Liver (tissue), 3 donors: ENCODE measurements around the gene TEX9.

Source experiments
- EGR1 ChIP-seq, 2 donors: IDR thresholded peaks; 2 replicates each; pipeline ENCODE4 v1.6.1; 2016 to 2018; ENCODE audit warnings: antibody characterized with exemption in 2 of 2, low read depth in 2 of 2
- FOXA2 ChIP-seq: IDR thresholded peaks from 2 replicates; pipeline ENCODE4 v1.6.1; 2016; ENCODE audit warnings: antibody characterized with exemption
- GABPA ChIP-seq, 2 donors: IDR thresholded peaks in 1 of 2; conservative IDR thresholded peaks in 1 of 2; 2 replicates each; pipeline ENCODE4 v1.6.1; 2016; ENCODE audit warnings: antibody characterized with exemption in 2 of 2, mild to moderate bottlenecking in 1 of 2, moderate library complexity in 1 of 2
- HNF4G ChIP-seq: IDR thresholded peaks from 2 replicates; pipeline ENCODE4 v1.6.1; 2016; ENCODE audit warnings: antibody characterized with exemption
- JUND ChIP-seq, 2 donors: IDR thresholded peaks; 2 replicates each; pipeline ENCODE4 v1.6.1; 2016; ENCODE audit warnings: antibody characterized with exemption in 2 of 2
- NR2F2 ChIP-seq: IDR thresholded peaks from 2 replicates; pipeline ENCODE4 v1.6.1; 2016; ENCODE audit warnings: antibody characterized with exemption
- RAD21 ChIP-seq, 2 donors: IDR thresholded peaks; 2 replicates each; pipeline ENCODE4 v1.6.1; 2016; ENCODE audit warnings: antibody characterized with exemption in 2 of 2, mild to moderate bottlenecking in 2 of 2
- SP1 ChIP-seq: IDR thresholded peaks from 2 replicates; pipeline ENCODE4 v1.6.1; 2018; ENCODE audit warnings: antibody characterized with exemption, mild to moderate bottlenecking
- YY1 ChIP-seq: IDR thresholded peaks from 2 replicates; pipeline ENCODE4 v1.6.1; 2016; ENCODE audit warnings: antibody characterized with exemption, mild to moderate bottlenecking
- TF ChIP-seq, protein P1 (sequence below): fragments of 150-350 bp; IDR thresholded peaks from 2 replicates; pipeline ENCODE4 v1.5.1; 2017; ENCODE audit warnings: improper control_type of control experiment, low read depth, low read length; ENCODE audit not compliant: missing input control
- TF ChIP-seq, protein P2 (sequence below): IDR thresholded peaks from 2 replicates; pipeline ENCODE4 v1.6.1; 2016; ENCODE audit warnings: antibody characterized with exemption, mild to moderate bottlenecking
- TF ChIP-seq, protein P3 (sequence below): IDR thresholded peaks from 2 replicates; pipeline ENCODE4 v1.6.1; 2016; ENCODE audit warnings: antibody characterized with exemption
- TF ChIP-seq, protein P4 (sequence below): IDR thresholded peaks from 2 replicates; pipeline ENCODE4 v1.6.1; 2016; ENCODE audit warnings: antibody characterized with exemption
- TF ChIP-seq, protein P5 (sequence below): IDR thresholded peaks from 2 replicates; pipeline ENCODE4 v1.6.1; 2016; ENCODE audit warnings: antibody characterized with exemption
- donor health status: healthy.
- donor health status: healthy.

DNA sequence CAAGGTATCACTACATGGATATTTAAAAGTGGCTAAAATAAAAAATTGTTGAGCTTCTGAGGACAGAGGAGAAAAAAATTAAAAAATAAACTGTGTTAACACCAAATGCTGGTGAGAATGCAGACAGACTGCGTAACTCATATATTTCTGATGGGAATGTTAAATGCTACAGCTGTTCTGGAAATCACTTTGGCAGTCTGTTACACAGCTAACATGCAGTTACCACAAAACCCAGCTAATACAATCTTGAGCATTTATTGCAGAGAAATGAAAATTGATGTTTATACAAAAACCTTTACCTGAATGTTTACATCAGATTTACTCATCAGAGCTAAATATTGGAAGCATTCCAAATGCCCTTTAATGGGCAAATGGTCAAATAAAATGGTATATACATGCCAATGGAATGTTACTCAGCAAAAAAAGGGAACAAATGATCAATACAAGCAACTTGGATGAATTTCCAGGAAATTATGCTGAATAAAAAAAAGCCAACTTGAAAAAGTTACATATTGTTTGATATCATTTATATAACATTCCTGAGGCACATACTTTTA, 75.1 kb downstream of the TEX9 start:
- TF ChIP-seq EGR1 (IDR thresholded peaks at IDR 0.05; ENCODE audit: low read depth in 2 of 2): no peak
- TF ChIP-seq, protein P1, sequence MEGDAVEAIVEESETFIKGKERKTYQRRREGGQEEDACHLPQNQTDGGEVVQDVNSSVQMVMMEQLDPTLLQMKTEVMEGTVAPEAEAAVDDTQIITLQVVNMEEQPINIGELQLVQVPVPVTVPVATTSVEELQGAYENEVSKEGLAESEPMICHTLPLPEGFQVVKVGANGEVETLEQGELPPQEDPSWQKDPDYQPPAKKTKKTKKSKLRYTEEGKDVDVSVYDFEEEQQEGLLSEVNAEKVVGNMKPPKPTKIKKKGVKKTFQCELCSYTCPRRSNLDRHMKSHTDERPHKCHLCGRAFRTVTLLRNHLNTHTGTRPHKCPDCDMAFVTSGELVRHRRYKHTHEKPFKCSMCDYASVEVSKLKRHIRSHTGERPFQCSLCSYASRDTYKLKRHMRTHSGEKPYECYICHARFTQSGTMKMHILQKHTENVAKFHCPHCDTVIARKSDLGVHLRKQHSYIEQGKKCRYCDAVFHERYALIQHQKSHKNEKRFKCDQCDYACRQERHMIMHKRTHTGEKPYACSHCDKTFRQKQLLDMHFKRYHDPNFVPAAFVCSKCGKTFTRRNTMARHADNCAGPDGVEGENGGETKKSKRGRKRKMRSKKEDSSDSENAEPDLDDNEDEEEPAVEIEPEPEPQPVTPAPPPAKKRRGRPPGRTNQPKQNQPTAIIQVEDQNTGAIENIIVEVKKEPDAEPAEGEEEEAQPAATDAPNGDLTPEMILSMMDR: no peak
- no peak for TF ChIP-seq NR2F2
- TF ChIP-seq RAD21 (IDR thresholded peaks at IDR 0.05): no peak
- no peak for TF ChIP-seq GABPA (IDR thresholded peaks at IDR 0.05 in 1 of 2, conservative IDR thresholded peaks at IDR 0.05 in 1 of 2)
- TF ChIP-seq, protein P2, sequence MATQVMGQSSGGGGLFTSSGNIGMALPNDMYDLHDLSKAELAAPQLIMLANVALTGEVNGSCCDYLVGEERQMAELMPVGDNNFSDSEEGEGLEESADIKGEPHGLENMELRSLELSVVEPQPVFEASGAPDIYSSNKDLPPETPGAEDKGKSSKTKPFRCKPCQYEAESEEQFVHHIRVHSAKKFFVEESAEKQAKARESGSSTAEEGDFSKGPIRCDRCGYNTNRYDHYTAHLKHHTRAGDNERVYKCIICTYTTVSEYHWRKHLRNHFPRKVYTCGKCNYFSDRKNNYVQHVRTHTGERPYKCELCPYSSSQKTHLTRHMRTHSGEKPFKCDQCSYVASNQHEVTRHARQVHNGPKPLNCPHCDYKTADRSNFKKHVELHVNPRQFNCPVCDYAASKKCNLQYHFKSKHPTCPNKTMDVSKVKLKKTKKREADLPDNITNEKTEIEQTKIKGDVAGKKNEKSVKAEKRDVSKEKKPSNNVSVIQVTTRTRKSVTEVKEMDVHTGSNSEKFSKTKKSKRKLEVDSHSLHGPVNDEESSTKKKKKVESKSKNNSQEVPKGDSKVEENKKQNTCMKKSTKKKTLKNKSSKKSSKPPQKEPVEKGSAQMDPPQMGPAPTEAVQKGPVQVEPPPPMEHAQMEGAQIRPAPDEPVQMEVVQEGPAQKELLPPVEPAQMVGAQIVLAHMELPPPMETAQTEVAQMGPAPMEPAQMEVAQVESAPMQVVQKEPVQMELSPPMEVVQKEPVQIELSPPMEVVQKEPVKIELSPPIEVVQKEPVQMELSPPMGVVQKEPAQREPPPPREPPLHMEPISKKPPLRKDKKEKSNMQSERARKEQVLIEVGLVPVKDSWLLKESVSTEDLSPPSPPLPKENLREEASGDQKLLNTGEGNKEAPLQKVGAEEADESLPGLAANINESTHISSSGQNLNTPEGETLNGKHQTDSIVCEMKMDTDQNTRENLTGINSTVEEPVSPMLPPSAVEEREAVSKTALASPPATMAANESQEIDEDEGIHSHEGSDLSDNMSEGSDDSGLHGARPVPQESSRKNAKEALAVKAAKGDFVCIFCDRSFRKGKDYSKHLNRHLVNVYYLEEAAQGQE: no peak
- TF ChIP-seq HNF4G: no peak
- TF ChIP-seq JUND (IDR thresholded peaks at IDR 0.05): no peak
- TF ChIP-seq, protein P3, sequence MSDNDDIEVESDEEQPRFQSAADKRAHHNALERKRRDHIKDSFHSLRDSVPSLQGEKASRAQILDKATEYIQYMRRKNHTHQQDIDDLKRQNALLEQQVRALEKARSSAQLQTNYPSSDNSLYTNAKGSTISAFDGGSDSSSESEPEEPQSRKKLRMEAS: no peak
- TF ChIP-seq YY1: no peak
- no peak for TF ChIP-seq SP1
- no peak for TF ChIP-seq FOXA2
- TF ChIP-seq, protein P4, sequence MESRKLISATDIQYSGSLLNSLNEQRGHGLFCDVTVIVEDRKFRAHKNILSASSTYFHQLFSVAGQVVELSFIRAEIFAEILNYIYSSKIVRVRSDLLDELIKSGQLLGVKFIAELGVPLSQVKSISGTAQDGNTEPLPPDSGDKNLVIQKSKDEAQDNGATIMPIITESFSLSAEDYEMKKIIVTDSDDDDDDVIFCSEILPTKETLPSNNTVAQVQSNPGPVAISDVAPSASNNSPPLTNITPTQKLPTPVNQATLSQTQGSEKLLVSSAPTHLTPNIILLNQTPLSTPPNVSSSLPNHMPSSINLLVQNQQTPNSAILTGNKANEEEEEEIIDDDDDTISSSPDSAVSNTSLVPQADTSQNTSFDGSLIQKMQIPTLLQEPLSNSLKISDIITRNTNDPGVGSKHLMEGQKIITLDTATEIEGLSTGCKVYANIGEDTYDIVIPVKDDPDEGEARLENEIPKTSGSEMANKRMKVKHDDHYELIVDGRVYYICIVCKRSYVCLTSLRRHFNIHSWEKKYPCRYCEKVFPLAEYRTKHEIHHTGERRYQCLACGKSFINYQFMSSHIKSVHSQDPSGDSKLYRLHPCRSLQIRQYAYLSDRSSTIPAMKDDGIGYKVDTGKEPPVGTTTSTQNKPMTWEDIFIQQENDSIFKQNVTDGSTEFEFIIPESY: no peak
- TF ChIP-seq, protein P5, sequence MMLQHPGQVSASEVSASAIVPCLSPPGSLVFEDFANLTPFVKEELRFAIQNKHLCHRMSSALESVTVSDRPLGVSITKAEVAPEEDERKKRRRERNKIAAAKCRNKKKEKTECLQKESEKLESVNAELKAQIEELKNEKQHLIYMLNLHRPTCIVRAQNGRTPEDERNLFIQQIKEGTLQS: no peak
